ENCODE measurements around the gene CSTF3. TPM values are rescaled to one million over a fixed set of nuclear protein-coding genes. Genes with fewer than 3 reads are reported as not detected.
A peak's percentile ranks its signal among the peaks of the same experiment; 100 is the strongest.
"Not testable (repeated sequence)": the region's sequence is repeated elsewhere in the genome, so short reads cannot be mapped to it uniquely, and the experiment has no call there.

Gene CSTF3
- total and polyA plus RNA-seq, 2 donors = 15.6 to 44.0 TPM

DNA sequence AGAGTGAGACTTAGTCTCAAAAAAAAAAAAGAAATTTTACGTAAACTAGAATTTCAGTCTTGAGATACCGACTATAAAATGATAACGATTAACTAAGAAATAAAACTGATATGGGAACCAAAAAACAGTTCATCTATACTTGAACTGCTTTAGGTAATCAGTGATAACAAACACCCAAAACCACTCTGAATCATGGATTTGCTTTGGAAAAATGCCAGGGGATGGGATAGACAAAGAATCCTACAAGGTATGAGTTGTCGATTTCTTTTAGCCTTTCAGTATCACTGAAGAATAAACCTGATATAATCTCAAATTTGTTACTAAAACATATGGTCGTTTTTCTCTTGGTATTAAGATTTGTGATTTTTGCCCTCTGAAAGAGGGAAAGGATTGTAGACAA lies 13.7 kb downstream of the CSTF3 start:
- H3K36me3 ChIP-seq (ENCODE audit: insufficient read depth) = no peaks in the 10 kb centered on the region
- no peak overlapping the region for H3K4me3 ChIP-seq (ENCODE audit: low read depth, low read length)
- DNase-seq (ENCODE audit: extremely low spot score) = no peak
- no peaks in the 10 kb centered on the region for H3K4me1 ChIP-seq (ENCODE audit: insufficient read depth)
- 71% methylated on average over 5 of the region's 5 CpGs for WGBS
- H3K27ac ChIP-seq (ENCODE audit: low read depth) = no peak overlapping the region

GRCh38 chr11:33135768-33136443 lies 25.4 kb downstream of the CSTF3 start:
- H3K4me1 ChIP-seq (ENCODE audit: insufficient read depth) = no peaks in the 10 kb centered on the region
- DNase-seq (ENCODE audit: extremely low spot score) = no peak

DNA sequence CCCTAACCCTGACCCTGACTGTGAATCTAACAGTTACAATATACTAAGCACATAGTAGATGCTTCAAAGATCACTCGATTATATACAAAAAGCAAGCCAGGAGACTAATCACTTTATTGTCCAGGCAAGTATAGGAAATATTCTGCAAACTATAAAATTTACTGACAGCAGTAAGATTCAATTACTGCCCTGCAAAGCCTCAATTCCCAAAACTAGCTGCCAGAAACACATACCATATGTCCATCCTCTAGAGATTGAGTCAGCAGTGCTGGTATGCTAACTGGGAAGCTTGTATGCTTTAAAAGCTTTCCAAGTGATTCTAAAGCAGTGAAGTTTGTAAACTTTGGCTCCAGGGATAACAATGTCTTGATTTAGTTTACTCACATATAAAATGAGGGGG lies 26.1 kb downstream of the CSTF3 start:
- no peak overlapping the region for H3K4me3 ChIP-seq (ENCODE audit: low read depth, low read length)
- peak; percentile 20 for DNase-seq (ENCODE audit: extremely low spot score)
- H3K36me3 ChIP-seq (ENCODE audit: insufficient read depth) = no peaks in the 10 kb centered on the region
- WGBS = 32% methylated on average over 1 of the region's 1 CpG
- no peaks in the 10 kb centered on the region for H3K4me1 ChIP-seq (ENCODE audit: insufficient read depth)
- H3K27ac ChIP-seq (ENCODE audit: low read depth) = no peak overlapping the region

More at GRCh38 chr11:33135768-33136443, 25.4 kb downstream of the CSTF3 start:
- Histone ChIP-seq H3K27ac (ENCODE audit: low read depth) (no peak overlapping the region), H3K36me3 (ENCODE audit: insufficient read depth) (no peaks in the 10 kb centered on the region), H3K4me3 (ENCODE audit: low read depth, low read length) (no peak overlapping the region)
- WGBS = 54% methylated on average over 4 of the region's 4 CpGs

DNA sequence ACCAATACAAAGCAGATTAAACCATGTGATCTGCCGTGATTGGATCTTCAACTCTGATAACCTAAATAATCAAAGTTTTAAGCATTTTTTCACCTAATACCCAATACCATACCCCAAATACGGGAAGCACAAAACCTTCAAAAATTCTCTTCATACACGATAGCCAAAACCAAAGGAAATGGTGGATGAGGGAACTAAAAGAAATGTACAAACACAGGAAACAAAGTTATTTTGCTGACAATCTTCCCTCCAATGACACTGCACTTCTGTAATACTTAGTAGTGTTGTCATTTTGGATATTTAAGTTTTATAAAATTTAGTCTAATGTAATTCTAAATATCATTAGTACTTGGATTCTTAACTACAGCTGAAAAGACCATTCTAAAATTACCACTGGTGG lies 27.0 kb downstream of the CSTF3 start:
- DNase-seq (ENCODE audit: extremely low spot score) = no peak
- no peaks in the 10 kb centered on the region for H3K4me1 ChIP-seq (ENCODE audit: insufficient read depth)

DNA sequence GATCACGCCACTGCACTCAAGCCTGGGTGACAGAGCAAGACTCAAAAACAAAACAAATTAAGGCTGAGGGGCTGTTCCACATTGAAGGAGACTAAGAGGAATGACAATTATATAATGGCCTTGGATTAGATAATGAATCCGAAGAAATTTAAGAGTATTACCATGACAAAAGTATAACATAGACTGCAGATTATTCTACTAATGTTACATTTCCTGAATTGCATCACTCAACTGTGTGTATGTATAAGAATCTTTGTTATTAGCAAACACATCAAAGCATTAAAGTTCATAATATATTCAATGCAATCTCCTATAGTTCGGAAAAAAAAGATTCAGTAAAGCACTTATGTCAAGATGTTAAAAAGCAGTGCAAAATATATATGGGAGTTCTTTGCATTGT lies 27.5 kb downstream of the CSTF3 start:
- Histone ChIP-seq H3K4me1 (ENCODE audit: insufficient read depth) (no peaks in the 10 kb centered on the region), H3K4me3 (ENCODE audit: low read depth, low read length) (no peak overlapping the region), H3K36me3 (ENCODE audit: insufficient read depth) (no peaks in the 10 kb centered on the region), H3K27ac (ENCODE audit: low read depth) (no peak overlapping the region)
- 89% methylated on average over 3 of the region's 3 CpGs for WGBS
- no peak for DNase-seq (ENCODE audit: extremely low spot score)

More for the DNA sequence above, 27.0 kb downstream of the CSTF3 start:
- H3K27ac ChIP-seq (ENCODE audit: low read depth) = no peak overlapping the region
- H3K4me3 ChIP-seq (ENCODE audit: low read depth, low read length) = no peak overlapping the region
- WGBS = 77% methylated on average over 3 of the region's 3 CpGs
- H3K36me3 ChIP-seq (ENCODE audit: insufficient read depth) = no peaks in the 10 kb centered on the region

GRCh38 chr11:33132510-33132909 lies 28.8 kb downstream of the CSTF3 start:
- Histone ChIP-seq H3K36me3 (ENCODE audit: insufficient read depth) (no peaks in the 10 kb centered on the region), H3K4me1 (ENCODE audit: insufficient read depth) (no peaks in the 10 kb centered on the region), H3K4me3 (ENCODE audit: low read depth, low read length) (no peak overlapping the region), H3K27ac (ENCODE audit: low read depth) (no peak overlapping the region)
- DNase-seq (ENCODE audit: extremely low spot score) = no peak
- WGBS = 78% methylated on average over 4 of the region's 4 CpGs

- DNase-seq (ENCODE audit: extremely low spot score) = no peak
- no peak overlapping the region for H3K27ac ChIP-seq (ENCODE audit: low read depth)
- no peaks in the 10 kb centered on the region for H3K4me1 ChIP-seq (ENCODE audit: insufficient read depth)
- no peak overlapping the region for H3K4me3 ChIP-seq (ENCODE audit: low read depth, low read length)
- no peaks in the 10 kb centered on the region for H3K36me3 ChIP-seq (ENCODE audit: insufficient read depth)
- WGBS = 77% methylated on average over 2 of the region's 2 CpGs
Measured at GRCh38 chr11:33128739-33129138, 32.5 kb downstream of the CSTF3 start.

GRCh38 chr11:33125611-33126010 lies 35.7 kb downstream of the CSTF3 start:
- no peak overlapping the region for H3K4me3 ChIP-seq (ENCODE audit: low read depth, low read length)
- H3K27ac ChIP-seq (ENCODE audit: low read depth) = no peak overlapping the region
- H3K36me3 ChIP-seq (ENCODE audit: insufficient read depth) = no peaks in the 10 kb centered on the region
- 65% methylated on average over 3 of the region's 3 CpGs for WGBS
- no peaks in the 10 kb centered on the region for H3K4me1 ChIP-seq (ENCODE audit: insufficient read depth)
- DNase-seq (ENCODE audit: extremely low spot score) = no peak

- H3K27ac ChIP-seq (ENCODE audit: low read depth) = no peak overlapping the region
- no peaks in the 10 kb centered on the region for H3K4me1 ChIP-seq (ENCODE audit: insufficient read depth)
- WGBS = 99% methylated on average over 2 of the region's 2 CpGs
- H3K36me3 ChIP-seq (ENCODE audit: insufficient read depth) = no peaks in the 10 kb centered on the region
- DNase-seq (ENCODE audit: extremely low spot score) = no peak
- H3K4me3 ChIP-seq (ENCODE audit: low read depth, low read length) = no peak overlapping the region
Measured at GRCh38 chr11:33125025-33125424, 36.3 kb downstream of the CSTF3 start.

DNA sequence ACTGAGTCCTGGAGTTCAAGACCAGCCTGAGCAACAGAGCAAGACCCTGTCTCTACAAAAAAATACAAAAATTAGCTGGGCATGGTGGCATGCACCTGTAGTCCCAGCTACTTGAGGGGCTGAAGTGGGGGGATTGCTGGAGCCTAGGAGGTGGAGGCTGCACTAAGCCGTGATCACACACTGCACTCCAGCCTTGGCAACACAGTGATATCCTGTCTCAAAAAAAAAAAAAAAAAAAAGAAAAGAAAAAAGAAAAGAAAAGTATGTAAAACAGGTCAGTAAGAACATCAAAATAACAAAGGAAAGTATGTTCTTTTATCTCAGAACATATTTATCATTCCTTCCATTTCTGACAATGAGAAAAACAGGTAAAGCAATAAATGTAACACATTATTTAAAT lies 38.6 kb downstream of the CSTF3 start:
- not testable (repeated sequence) for DNase-seq (ENCODE audit: extremely low spot score); H3K4me3 ChIP-seq (ENCODE audit: low read depth, low read length); H3K36me3 ChIP-seq (ENCODE audit: insufficient read depth); H3K27ac ChIP-seq (ENCODE audit: low read depth); H3K4me1 ChIP-seq (ENCODE audit: insufficient read depth)
- 95% methylated on average over 1 of the region's 1 CpG for WGBS

DNA sequence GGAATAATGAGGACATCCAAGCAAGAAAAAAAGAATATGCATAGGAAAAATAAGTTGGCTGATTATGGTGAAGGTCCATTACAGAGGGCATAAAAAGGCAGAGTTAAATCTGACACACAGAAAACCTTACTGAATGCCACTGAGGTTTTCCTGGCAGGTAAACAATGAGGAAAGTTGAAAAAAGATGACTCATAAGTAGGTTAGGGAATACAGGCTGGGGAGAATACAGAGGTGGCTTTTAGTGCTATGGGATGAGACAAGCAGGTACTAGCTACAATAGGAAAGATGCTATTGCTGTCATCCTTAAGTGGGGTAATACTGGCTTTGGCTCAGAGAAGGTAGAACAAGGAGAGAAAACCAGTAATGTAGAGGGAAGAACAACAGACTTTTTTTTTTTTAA lies 44.7 kb downstream of the CSTF3 start:
- Histone ChIP-seq H3K4me1 (ENCODE audit: insufficient read depth) (no peaks in the 10 kb centered on the region), H3K4me3 (ENCODE audit: low read depth, low read length) (no peak overlapping the region), H3K36me3 (ENCODE audit: insufficient read depth) (no peaks in the 10 kb centered on the region), H3K27ac (ENCODE audit: low read depth) (no peak overlapping the region)
- no peak for DNase-seq (ENCODE audit: extremely low spot score)

DNA sequence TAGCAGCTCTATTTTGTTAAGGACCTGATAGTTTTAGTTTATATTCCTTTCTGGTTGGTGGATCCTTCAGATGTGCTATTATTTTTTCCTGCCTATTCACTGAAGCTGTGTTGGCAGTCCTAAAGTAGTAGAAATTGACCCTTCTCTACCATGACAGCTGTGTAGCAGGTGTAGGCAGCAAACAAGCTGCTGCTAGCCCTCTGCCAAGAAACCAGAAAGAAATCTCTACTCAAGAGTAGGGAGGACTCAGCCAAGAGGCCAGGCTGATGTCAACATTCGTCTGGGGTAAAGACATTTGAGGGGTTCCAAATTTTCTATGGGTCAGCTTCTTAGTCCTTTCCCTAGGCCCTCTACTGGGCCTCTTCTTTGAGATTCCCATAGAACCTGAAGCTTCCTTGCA lies 51.2 kb downstream of the CSTF3 start:
- Histone ChIP-seq H3K36me3 (ENCODE audit: insufficient read depth) (peaks cover 2% of the 10 kb centered on the region), H3K4me3 (ENCODE audit: low read depth, low read length) (no peak overlapping the region), H3K4me1 (ENCODE audit: insufficient read depth) (no peaks in the 10 kb centered on the region), H3K27ac (ENCODE audit: low read depth) (no peak overlapping the region)
- WGBS = 30% methylated on average over 1 of the region's 1 CpG
- DNase-seq (ENCODE audit: extremely low spot score) = no peak

GRCh38 chr11:33109294-33109895 lies 51.9 kb downstream of the CSTF3 start:
- Histone ChIP-seq H3K4me1 (ENCODE audit: insufficient read depth) (no peaks in the 10 kb centered on the region), H3K27ac (ENCODE audit: low read depth) (no peak overlapping the region)
- no peak for DNase-seq (ENCODE audit: extremely low spot score)

DNA sequence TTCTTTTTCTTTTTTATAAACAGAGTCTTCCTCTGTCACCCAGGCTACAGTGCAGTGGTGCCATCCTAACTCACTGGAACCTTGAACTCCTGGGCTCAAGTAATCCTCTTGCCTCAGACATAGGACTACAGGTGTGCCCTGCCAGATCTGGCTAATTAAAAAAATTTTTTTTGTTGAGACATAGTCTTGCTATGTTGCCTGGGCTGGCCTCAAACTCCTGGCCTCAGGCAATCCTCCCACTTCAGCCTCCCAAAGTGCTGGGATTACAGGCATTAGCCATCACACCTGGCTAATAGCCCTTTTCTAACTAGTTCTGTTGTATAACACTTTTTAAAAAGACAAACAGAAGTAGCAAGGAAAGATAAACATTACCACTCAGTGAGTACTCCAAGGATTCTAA lies 57.4 kb downstream of the CSTF3 start:
- H3K4me3 ChIP-seq (ENCODE audit: low read depth, low read length) = no peak overlapping the region
- no peak overlapping the region for H3K27ac ChIP-seq (ENCODE audit: low read depth)
- no peak for DNase-seq (ENCODE audit: extremely low spot score)
- no peaks in the 10 kb centered on the region for H3K4me1 ChIP-seq (ENCODE audit: insufficient read depth)
- peaks cover 6% of the 10 kb centered on the region for H3K36me3 ChIP-seq (ENCODE audit: insufficient read depth)

More at GRCh38 chr11:33109294-33109895, 51.9 kb downstream of the CSTF3 start:
- H3K36me3 ChIP-seq (ENCODE audit: insufficient read depth) = peaks cover 2% of the 10 kb centered on the region
- H3K4me3 ChIP-seq (ENCODE audit: low read depth, low read length) = no peak overlapping the region

All from urinary bladder (tissue), 4 donors.